Measurements from ENCODE around the gene DEFB124. TPM values are rescaled to one million over a fixed set of nuclear protein-coding genes. Genes with fewer than 3 reads are reported as not detected.

Gene DEFB124
- polyA plus RNA-seq, 1 donor, result 0.88 TPM

DNA sequence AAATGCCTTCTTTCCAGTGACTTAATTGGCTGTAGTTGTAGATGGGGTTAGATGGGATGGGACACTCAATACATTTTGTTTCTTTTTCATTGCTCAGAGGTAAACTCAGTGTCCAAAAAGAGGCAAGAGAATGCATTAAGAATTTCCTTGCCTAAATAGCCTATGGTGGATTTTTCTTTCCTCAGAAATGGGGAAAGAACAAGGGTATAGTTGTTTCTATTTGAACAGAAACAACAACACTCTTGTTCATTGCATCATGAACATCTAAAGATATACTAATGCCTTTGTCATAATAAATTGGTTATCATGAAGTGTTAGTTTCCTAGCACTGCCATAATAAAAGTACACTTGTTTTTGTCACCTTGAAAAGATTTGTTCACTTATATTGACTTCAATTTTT is 49.1 kb downstream of the DEFB124 start:
- no peak for DNase-seq

DNA sequence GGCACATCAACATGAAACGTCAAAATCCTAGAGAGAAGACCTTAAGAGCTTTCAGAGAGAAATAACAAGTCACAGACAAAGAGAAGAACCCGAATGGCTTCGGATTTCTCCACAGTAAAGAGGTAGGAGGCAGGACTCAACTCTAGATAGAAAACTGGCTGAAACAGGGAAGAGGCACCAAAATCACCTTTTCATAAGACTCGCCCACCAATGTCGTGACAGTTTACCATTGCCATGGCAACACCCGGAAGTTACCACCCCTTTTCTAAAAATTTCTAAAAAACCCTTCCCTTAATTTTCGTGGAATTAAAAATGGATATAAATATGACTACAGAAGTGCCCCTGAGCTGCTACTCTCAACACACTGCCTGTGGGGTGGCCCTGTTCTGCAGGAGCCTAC is 56.6 kb downstream of the DEFB124 start:
- DNase-seq, result no peak

DNA sequence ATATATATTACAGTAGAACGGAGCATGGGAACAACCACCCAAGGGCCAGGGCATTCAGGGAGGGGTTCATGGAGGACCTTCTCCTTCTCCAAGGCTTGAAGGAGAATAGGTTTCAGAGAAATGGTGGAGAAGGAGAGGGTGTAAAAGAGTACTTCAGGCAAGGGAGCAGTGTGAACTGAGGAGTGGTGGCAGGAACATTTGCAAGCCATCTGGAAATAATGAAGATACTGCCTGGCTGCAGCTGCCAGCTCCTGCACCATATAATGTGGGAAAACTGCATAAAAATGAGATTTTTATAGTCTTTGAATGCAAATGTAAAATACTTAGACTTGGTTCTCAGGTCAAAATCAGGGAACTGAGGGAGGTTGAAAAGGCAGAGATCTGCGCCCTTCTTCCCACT is 59.3 kb downstream of the DEFB124 start:
- DNase-seq, result no peak

Other genes starting within 250 kb of the DEFB124 start
- gene DEFB115, start 217.5 kb downstream of the DEFB124 start, polyA plus RNA-seq (ENCODE audit: insufficient read length), result not detected
- not detected for gene DEFB116, start 166.5 kb downstream of the DEFB124 start, polyA plus RNA-seq (ENCODE audit: insufficient read length)
- gene DEFB118, start 106.5 kb downstream of the DEFB124 start, polyA plus RNA-seq (ENCODE audit: insufficient read length), result not detected
- not detected for gene DEFB119, start 84.5 kb downstream of the DEFB124 start, polyA plus RNA-seq (ENCODE audit: insufficient read length)
- gene DEFB121, start 68.9 kb downstream of the DEFB124 start, polyA plus RNA-seq (ENCODE audit: insufficient read length), result not detected
- not detected for gene DEFB123, start 34.5 kb downstream of the DEFB124 start, polyA plus RNA-seq (ENCODE audit: insufficient read length)
- 6.6 TPM for gene REM1, start 161 bp upstream of the DEFB124 start, polyA plus RNA-seq (ENCODE audit: insufficient read length)
- 84.3 TPM for gene HM13, start 39.3 kb upstream of the DEFB124 start, polyA plus RNA-seq (ENCODE audit: insufficient read length)
- gene ID1, start 130.2 kb upstream of the DEFB124 start, polyA plus RNA-seq (ENCODE audit: insufficient read length), result 22.8 TPM
- gene COX4I2, start 162.8 kb upstream of the DEFB124 start, polyA plus RNA-seq (ENCODE audit: insufficient read length), result 9.2 TPM
- gene BCL2L1, start 247.7 kb upstream of the DEFB124 start, polyA plus RNA-seq (ENCODE audit: insufficient read length), result 28.1 TPM